IPS-18a (cell line): ENCODE results near the gene SRSF5.

Source experiments
- H3K27ac ChIP-seq: one replicate; pipeline ENCODE4 v1.5.1; 2013; ENCODE audit warnings: low read length
- H3K27me3 ChIP-seq: one replicate; pipeline ENCODE4 v1.6.1; 2013; ENCODE audit warnings: mild to moderate bottlenecking, low read length; ENCODE audit not compliant: control insufficient read depth, insufficient read depth
- H3K36me3 ChIP-seq: one replicate; pipeline ENCODE4 v1.6.1; 2013; ENCODE audit warnings: low read depth, low read length; ENCODE audit not compliant: control insufficient read depth
- H3K4me1 ChIP-seq: one replicate; pipeline ENCODE4 v1.6.1; 2013; ENCODE audit warnings: low read depth, low read length; ENCODE audit not compliant: control insufficient read depth
- H3K4me3 ChIP-seq: one replicate; pipeline ENCODE4 v1.5.1; 2013; ENCODE audit warnings: low read length
- H3K9ac ChIP-seq: one replicate; pipeline ENCODE4 v1.6.1; 2013; ENCODE audit warnings: mild to moderate bottlenecking, low read length, moderate library complexity
- H3K9me3 ChIP-seq: one replicate; pipeline ENCODE4 v1.6.1; 2013; ENCODE audit warnings: low read depth, low read length; ENCODE audit not compliant: control insufficient read depth

Gene SRSF5

GRCh38 chr14:69772082-69773017 is 5.4 kb downstream of the SRSF5 start:
- peaks cover 93% of the 10 kb centered on the region for H3K36me3 ChIP-seq
- no peaks in the 10 kb centered on the region for H3K9me3 ChIP-seq
- no peaks in the 10 kb centered on the region for H3K27me3 ChIP-seq

GRCh38 chr14:69773571-69774276 is 6.8 kb downstream of the SRSF5 start:
- H3K27me3 ChIP-seq: no peaks in the 10 kb centered on the region
- no peak overlapping the region for H3K27ac ChIP-seq
- H3K9ac ChIP-seq: no peak overlapping the region
- no peak overlapping the region for H3K4me3 ChIP-seq
- peaks cover 97% of the 10 kb centered on the region for H3K36me3 ChIP-seq
- H3K9me3 ChIP-seq: no peaks in the 10 kb centered on the region
- H3K4me1 ChIP-seq: no peaks in the 10 kb centered on the region

More at GRCh38 chr14:69772082-69773017, 5.4 kb downstream of the SRSF5 start:
- no peak overlapping the region for H3K9ac ChIP-seq
- peaks cover 6% of the 10 kb centered on the region for H3K4me1 ChIP-seq
- no peak overlapping the region for H3K27ac ChIP-seq
- no peak overlapping the region for H3K4me3 ChIP-seq

- H3K4me1 ChIP-seq: no peaks in the 10 kb centered on the region
- no peak overlapping the region for H3K27ac ChIP-seq
- no peaks in the 10 kb centered on the region for H3K27me3 ChIP-seq
- H3K9me3 ChIP-seq: no peaks in the 10 kb centered on the region
- peaks cover 89% of the 10 kb centered on the region for H3K36me3 ChIP-seq
- no peak overlapping the region for H3K9ac ChIP-seq
- no peak overlapping the region for H3K4me3 ChIP-seq
Observed at GRCh38 chr14:69775012-69775411, 8.1 kb downstream of the SRSF5 start.

GRCh38 chr14:69776875-69777453 is 10.0 kb downstream of the SRSF5 start:
- peaks cover 74% of the 10 kb centered on the region for H3K36me3 ChIP-seq
- no peaks in the 10 kb centered on the region for H3K4me1 ChIP-seq

GRCh38 chr14:69779088-69779487 is 12.1 kb downstream of the SRSF5 start:
- Histone ChIP-seq H3K27ac (no peak overlapping the region), H3K36me3 (peaks cover 53% of the 10 kb centered on the region), H3K9me3 (no peaks in the 10 kb centered on the region)

More at GRCh38 chr14:69776875-69777453, 10.0 kb downstream of the SRSF5 start:
- no peak overlapping the region for H3K9ac ChIP-seq
- no peaks in the 10 kb centered on the region for H3K27me3 ChIP-seq
- H3K27ac ChIP-seq: no peak overlapping the region
- H3K9me3 ChIP-seq: no peaks in the 10 kb centered on the region
- H3K4me3 ChIP-seq: no peak overlapping the region

GRCh38 chr14:69780092-69780491 is 13.2 kb downstream of the SRSF5 start:
- Histone ChIP-seq H3K27me3 (no peaks in the 10 kb centered on the region), H3K4me1 (no peaks in the 10 kb centered on the region), H3K9ac (no peak overlapping the region), H3K4me3 (no peak overlapping the region), H3K9me3 (no peaks in the 10 kb centered on the region), H3K36me3 (peaks cover 45% of the 10 kb centered on the region), H3K27ac (no peak overlapping the region)

More at GRCh38 chr14:69779088-69779487, 12.1 kb downstream of the SRSF5 start:
- no peak overlapping the region for H3K4me3 ChIP-seq
- H3K4me1 ChIP-seq: no peaks in the 10 kb centered on the region
- H3K27me3 ChIP-seq: no peaks in the 10 kb centered on the region
- H3K9ac ChIP-seq: no peak overlapping the region

GRCh38 chr14:69780952-69781351 is 14.0 kb downstream of the SRSF5 start:
- Histone ChIP-seq H3K36me3 (peaks cover 36% of the 10 kb centered on the region), H3K4me1 (no peaks in the 10 kb centered on the region), H3K4me3 (no peak overlapping the region), H3K27ac (no peak overlapping the region), H3K9me3 (no peaks in the 10 kb centered on the region), H3K27me3 (no peaks in the 10 kb centered on the region), H3K9ac (no peak overlapping the region)

- H3K4me1 ChIP-seq: no peaks in the 10 kb centered on the region
- peaks cover 5% of the 10 kb centered on the region for H3K36me3 ChIP-seq
- no peaks in the 10 kb centered on the region for H3K9me3 ChIP-seq
- no peak overlapping the region for H3K27ac ChIP-seq
- no peaks in the 10 kb centered on the region for H3K27me3 ChIP-seq
- H3K4me3 ChIP-seq: no peak overlapping the region
- no peak overlapping the region for H3K9ac ChIP-seq
Observed at GRCh38 chr14:69784942-69785341, 18.0 kb downstream of the SRSF5 start.

GRCh38 chr14:69786603-69787002 is 19.7 kb downstream of the SRSF5 start:
- no peaks in the 10 kb centered on the region for H3K27me3 ChIP-seq
- no peak overlapping the region for H3K27ac ChIP-seq
- no peak overlapping the region for H3K9ac ChIP-seq
- no peaks in the 10 kb centered on the region for H3K9me3 ChIP-seq
- no peak overlapping the region for H3K4me3 ChIP-seq
- H3K36me3 ChIP-seq: no peaks in the 10 kb centered on the region
- H3K4me1 ChIP-seq: no peaks in the 10 kb centered on the region

GRCh38 chr14:69789118-69789640 is 22.2 kb downstream of the SRSF5 start:
- H3K9me3 ChIP-seq: no peaks in the 10 kb centered on the region
- H3K36me3 ChIP-seq: no peaks in the 10 kb centered on the region
- H3K27ac ChIP-seq: no peak overlapping the region
- H3K9ac ChIP-seq: no peak overlapping the region
- H3K4me1 ChIP-seq: no peaks in the 10 kb centered on the region
- no peak overlapping the region for H3K4me3 ChIP-seq
- H3K27me3 ChIP-seq: no peaks in the 10 kb centered on the region

- Histone ChIP-seq H3K4me3 (no peak overlapping the region), H3K27ac (no peak overlapping the region), H3K9me3 (no peaks in the 10 kb centered on the region), H3K4me1 (no peaks in the 10 kb centered on the region), H3K27me3 (no peaks in the 10 kb centered on the region), H3K36me3 (no peaks in the 10 kb centered on the region), H3K9ac (no peak overlapping the region)
Observed at GRCh38 chr14:69792887-69793421, 26.0 kb downstream of the SRSF5 start.
